Measurements from ENCODE around the gene PLLP.

The PLLP gene

GRCh38 chr16:57297856-57298255, 13.4 kb upstream of the PLLP start:
- Histone ChIP-seq H3K9me3 (ENCODE audit: insufficient read depth, low read depth, low read length) (no peaks in the 10 kb centered on the region), H3K9ac (ENCODE audit: low read depth, low read length, poor library complexity, severe bottlenecking) (no peak overlapping the region), H3F3A (ENCODE audit: low read depth) (peaks cover 12% of the 10 kb centered on the region), H3K27me3 (ENCODE audit: insufficient read depth, low read length, poor library complexity, severe bottlenecking) (no peaks in the 10 kb centered on the region), H3K79me2 (ENCODE audit: insufficient read depth, low read length) (no peaks in the 10 kb centered on the region), H3K4me1 (ENCODE audit: insufficient read depth, low read length, poor library complexity, severe bottlenecking) (peaks cover 12% of the 10 kb centered on the region), H3K4me2 (ENCODE audit: low read depth, low read length, poor library complexity, severe bottlenecking) (no peak overlapping the region), H3K4me3 (ENCODE audit: low read length, poor library complexity, severe bottlenecking) (no peak overlapping the region), H2AFZ (ENCODE audit: low read length) (no peak overlapping the region), H3K9me2 (replicated peaks; ENCODE audit: low read depth, low read length) (no peaks in the 10 kb centered on the region), H4K20me1 (ENCODE audit: insufficient read depth, low read length, poor library complexity, severe bottlenecking) (no peaks in the 10 kb centered on the region), H3K36me3 (ENCODE audit: insufficient read depth, low read length) (no peaks in the 10 kb centered on the region)
- no peak for TF ChIP-seq EZH2phosphoT487 (IDR thresholded peaks at IDR 0.05; ENCODE audit: borderline replicate concordance)
- TF ChIP-seq CTCF (conservative IDR thresholded peaks at IDR 0.05; ENCODE audit: low read length), result no peak

GRCh38 chr16:57289391-57290257, 5.2 kb upstream of the PLLP start:
- Histone ChIP-seq H3K9ac (ENCODE audit: low read depth, low read length, poor library complexity, severe bottlenecking) (no peak overlapping the region), H3K36me3 (ENCODE audit: insufficient read depth, low read length) (no peaks in the 10 kb centered on the region), H2AFZ (ENCODE audit: low read length) (no peak overlapping the region)

GRCh38 chr16:57285379-57285778, 907 bp upstream of the PLLP start:
- Histone ChIP-seq H2AFZ (ENCODE audit: low read length) (no peak overlapping the region), H4K20me1 (ENCODE audit: insufficient read depth, low read length, poor library complexity, severe bottlenecking) (no peaks in the 10 kb centered on the region), H3K36me3 (ENCODE audit: insufficient read depth, low read length) (no peaks in the 10 kb centered on the region), H3K27me3 (ENCODE audit: insufficient read depth, low read length, poor library complexity, severe bottlenecking) (peaks cover 5% of the 10 kb centered on the region), H3K4me3 (ENCODE audit: low read length, poor library complexity, severe bottlenecking) (no peak overlapping the region), H3K9me2 (replicated peaks; ENCODE audit: low read depth, low read length) (no peaks in the 10 kb centered on the region), H3K9ac (ENCODE audit: low read depth, low read length, poor library complexity, severe bottlenecking) (no peak overlapping the region), H3K4me1 (ENCODE audit: insufficient read depth, low read length, poor library complexity, severe bottlenecking) (no peaks in the 10 kb centered on the region), H3K79me2 (ENCODE audit: insufficient read depth, low read length) (no peaks in the 10 kb centered on the region), H3F3A (ENCODE audit: low read depth) (no peaks in the 10 kb centered on the region), H3K9me3 (ENCODE audit: insufficient read depth, low read depth, low read length) (no peaks in the 10 kb centered on the region), H3K4me2 (ENCODE audit: low read depth, low read length, poor library complexity, severe bottlenecking) (no peak overlapping the region)
- TF ChIP-seq EZH2phosphoT487 (IDR thresholded peaks at IDR 0.05; ENCODE audit: borderline replicate concordance), result no peak
- no peak for TF ChIP-seq CTCF (conservative IDR thresholded peaks at IDR 0.05; ENCODE audit: low read length)

More at GRCh38 chr16:57289391-57290257, 5.2 kb upstream of the PLLP start:
- Histone ChIP-seq H3K27me3 (ENCODE audit: insufficient read depth, low read length, poor library complexity, severe bottlenecking) (no peaks in the 10 kb centered on the region), H3K4me3 (ENCODE audit: low read length, poor library complexity, severe bottlenecking) (no peak overlapping the region), H3K4me2 (ENCODE audit: low read depth, low read length, poor library complexity, severe bottlenecking) (no peak overlapping the region), H4K20me1 (ENCODE audit: insufficient read depth, low read length, poor library complexity, severe bottlenecking) (no peaks in the 10 kb centered on the region), H3K9me3 (ENCODE audit: insufficient read depth, low read depth, low read length) (no peaks in the 10 kb centered on the region), H3F3A (ENCODE audit: low read depth) (no peaks in the 10 kb centered on the region), H3K79me2 (ENCODE audit: insufficient read depth, low read length) (no peaks in the 10 kb centered on the region), H3K9me2 (replicated peaks; ENCODE audit: low read depth, low read length) (no peaks in the 10 kb centered on the region), H3K4me1 (ENCODE audit: insufficient read depth, low read length, poor library complexity, severe bottlenecking) (no peaks in the 10 kb centered on the region)
- TF ChIP-seq EZH2phosphoT487 (IDR thresholded peaks at IDR 0.05; ENCODE audit: borderline replicate concordance), result no peak
- no peak for TF ChIP-seq CTCF (conservative IDR thresholded peaks at IDR 0.05; ENCODE audit: low read length)
